Upper lobe of right lung (tissue), 1 donor: ENCODE measurements around the gene LFNG. TPM values are rescaled to one million over a fixed set of nuclear protein-coding genes. Genes with fewer than 3 reads are reported as not detected.

Experiments
- ATAC-seq: fragments of 200-7000 bp; cut with Tn5 transposase; one replicate; pipeline ENCODE4 v1.9.1; 2020; ENCODE audit warnings: mild to moderate bottlenecking, moderate library complexity
- DNase-seq: peaks from one replicate; pipeline ENCODE4 v3.0.0-alpha.2; 2020
- H3K27ac ChIP-seq: fragments of 200-600 bp; one replicate; pipeline ENCODE4 v1.8.0; 2022
- H3K27me3 ChIP-seq: fragments of 200-600 bp; one replicate; pipeline ENCODE4 v1.8.0; 2022; ENCODE audit warnings: mild to moderate bottlenecking
- H3K36me3 ChIP-seq: fragments of 200-600 bp; one replicate; pipeline ENCODE4 v1.8.0; 2022
- H3K4me1 ChIP-seq: fragments of 200-600 bp; one replicate; pipeline ENCODE4 v1.8.0; 2022
- H3K4me3 ChIP-seq: fragments of 200-600 bp; one replicate; pipeline ENCODE4 v1.8.0; 2022; ENCODE audit warnings: mild to moderate bottlenecking
- H3K9me3 ChIP-seq: fragments of 200-600 bp; one replicate; pipeline ENCODE4 v1.8.0; 2022
- intact Hi-C: fragments of 100-400 bp; cut with DNase I; formaldehyde crosslinking; loops from one replicate; pipeline ENCODE4 v1.11.0; 2022
- total RNA-seq: library from RNA; stranded (reverse); fragmentation: NEBNext Ultra II Directional; extraction: Animal tissue kit (Norgen Biotek cat#: 25700); gene quantifications from one replicate; pipeline ENCODE4 v1.2.1, GENCODE V29; 2021
- TF ChIP-seq, protein P1 (sequence below): fragments of 200-600 bp; IDR thresholded peaks from one replicate; pipeline ENCODE4 v1.8.0; 2022; ENCODE audit warnings: antibody characterized with exemption
- donor health status: DM: no; HTN: yes; CAD: no; lungs with severe emphysema.

LFNG gene
- total RNA-seq, 1 donor from 2014 or later: 35.4 TPM

DNA sequence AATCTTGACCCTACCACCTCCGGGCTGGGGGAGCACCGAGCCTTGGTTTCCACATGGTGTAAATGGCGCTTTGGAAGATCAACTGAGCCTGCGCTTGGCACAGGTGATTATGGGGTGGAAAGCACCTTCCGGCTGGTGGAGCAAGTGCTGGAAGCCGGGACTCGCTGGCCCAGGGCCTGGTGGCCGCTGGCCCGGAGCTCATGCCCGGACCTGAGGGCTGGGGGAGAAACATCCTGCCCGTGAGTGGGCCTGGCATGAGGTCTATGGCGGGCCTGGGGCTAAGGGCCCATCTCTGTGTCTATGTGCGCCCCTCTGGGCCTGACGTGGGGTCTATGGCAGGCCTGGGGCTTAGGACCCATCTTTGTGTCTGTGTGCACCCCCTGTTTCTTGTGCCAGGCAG is 14.2 kb upstream of the LFNG start:
- Histone ChIP-seq H3K4me3 (no peak overlapping the region), H3K27me3 (no peaks in the 10 kb centered on the region), H3K36me3 (no peaks in the 10 kb centered on the region), H3K27ac (no peak overlapping the region), H3K4me1 (peaks cover 28% of the 10 kb centered on the region), H3K9me3 (no peaks in the 10 kb centered on the region)
- TF ChIP-seq, protein P1, sequence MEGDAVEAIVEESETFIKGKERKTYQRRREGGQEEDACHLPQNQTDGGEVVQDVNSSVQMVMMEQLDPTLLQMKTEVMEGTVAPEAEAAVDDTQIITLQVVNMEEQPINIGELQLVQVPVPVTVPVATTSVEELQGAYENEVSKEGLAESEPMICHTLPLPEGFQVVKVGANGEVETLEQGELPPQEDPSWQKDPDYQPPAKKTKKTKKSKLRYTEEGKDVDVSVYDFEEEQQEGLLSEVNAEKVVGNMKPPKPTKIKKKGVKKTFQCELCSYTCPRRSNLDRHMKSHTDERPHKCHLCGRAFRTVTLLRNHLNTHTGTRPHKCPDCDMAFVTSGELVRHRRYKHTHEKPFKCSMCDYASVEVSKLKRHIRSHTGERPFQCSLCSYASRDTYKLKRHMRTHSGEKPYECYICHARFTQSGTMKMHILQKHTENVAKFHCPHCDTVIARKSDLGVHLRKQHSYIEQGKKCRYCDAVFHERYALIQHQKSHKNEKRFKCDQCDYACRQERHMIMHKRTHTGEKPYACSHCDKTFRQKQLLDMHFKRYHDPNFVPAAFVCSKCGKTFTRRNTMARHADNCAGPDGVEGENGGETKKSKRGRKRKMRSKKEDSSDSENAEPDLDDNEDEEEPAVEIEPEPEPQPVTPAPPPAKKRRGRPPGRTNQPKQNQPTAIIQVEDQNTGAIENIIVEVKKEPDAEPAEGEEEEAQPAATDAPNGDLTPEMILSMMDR: no peak
- DNase-seq (no peak), ATAC-seq (no peak)
- intact Hi-C loops: no loop called here

DNA sequence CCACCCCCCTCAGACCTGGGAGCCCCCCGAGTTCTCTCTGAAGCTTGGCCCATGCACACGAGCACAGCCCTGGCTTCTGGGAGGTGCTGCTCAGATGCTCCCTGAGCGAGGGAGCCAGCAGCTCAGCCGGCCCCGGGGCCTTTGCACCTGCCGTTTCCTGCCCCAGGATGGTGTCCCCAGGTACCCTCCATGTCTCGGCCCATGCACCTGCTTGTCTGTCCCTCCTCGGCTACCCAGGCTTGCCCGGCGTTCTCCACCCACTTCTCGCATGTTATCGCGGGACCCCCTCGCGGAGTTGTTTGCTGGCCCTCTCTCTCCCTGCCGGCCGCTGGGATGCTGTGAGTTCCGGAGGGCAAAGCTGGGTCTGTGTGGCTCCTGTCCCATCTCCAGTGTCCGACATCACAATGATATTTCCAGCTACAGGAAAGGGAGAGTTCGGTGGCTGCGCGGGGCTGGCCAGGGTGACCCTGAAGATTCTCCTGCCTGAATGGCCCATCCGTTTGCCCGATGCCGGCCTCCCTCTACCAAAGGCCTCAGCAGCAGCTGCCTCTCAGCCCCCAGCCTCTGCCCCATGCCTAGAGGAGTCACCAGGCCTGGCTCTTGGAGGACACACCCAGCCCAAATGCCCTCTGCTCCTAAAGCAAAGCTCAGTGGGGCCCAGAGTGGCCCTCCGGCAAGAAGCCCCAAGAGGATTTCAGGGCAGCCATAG is 12.2 kb upstream of the LFNG start:
- H3K9me3 ChIP-seq: no peaks in the 10 kb centered on the region
- no peak overlapping the region for H3K27ac ChIP-seq
- H3K36me3 ChIP-seq: no peaks in the 10 kb centered on the region
- ATAC-seq (no peak), DNase-seq (no peak)
- H3K4me1 ChIP-seq: peaks cover 47% of the 10 kb centered on the region
- TF ChIP-seq, protein P1: no peak
- H3K4me3 ChIP-seq: no peak overlapping the region
- no peaks in the 10 kb centered on the region for H3K27me3 ChIP-seq
- intact Hi-C loops: no loop called here

DNA sequence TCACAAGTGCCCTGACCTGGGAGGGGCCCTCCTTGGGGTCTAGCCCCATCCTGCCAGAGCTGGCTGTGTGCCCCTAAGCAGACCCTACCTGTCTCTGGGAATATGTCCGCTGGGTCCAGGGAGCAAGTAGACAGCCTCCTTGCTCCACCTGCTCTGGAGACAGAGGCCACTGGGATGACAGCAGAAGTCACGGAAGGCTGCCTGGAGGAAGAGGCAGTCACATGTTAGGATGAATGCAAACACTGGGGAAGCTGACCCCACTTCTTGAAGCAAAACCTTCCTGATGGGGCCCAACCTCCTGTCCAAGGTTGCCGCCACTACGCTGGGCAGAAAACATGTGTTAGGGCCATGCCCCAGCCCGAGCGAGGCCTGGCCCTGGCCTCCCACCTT is 11.7 kb upstream of the LFNG start:
- Histone ChIP-seq H3K36me3 (no peaks in the 10 kb centered on the region), H3K4me3 (peak overlapping the region; percentile 5), H3K4me1 (peaks cover 52% of the 10 kb centered on the region), H3K27ac (peak overlapping the region; percentile 58), H3K9me3 (no peaks in the 10 kb centered on the region), H3K27me3 (no peaks in the 10 kb centered on the region)
- DNase-seq (no peak), ATAC-seq (no peak)
- intact Hi-C loops: no loop called here
- TF ChIP-seq, protein P1: no peak

GRCh38 chr7:2508327-2509215 is 11.0 kb upstream of the LFNG start:
- Histone ChIP-seq H3K27me3 (no peaks in the 10 kb centered on the region), H3K4me3 (peak overlapping the region; percentile 5), H3K27ac (peak overlapping the region; percentile 58), H3K36me3 (no peaks in the 10 kb centered on the region), H3K9me3 (no peaks in the 10 kb centered on the region), H3K4me1 (peaks cover 52% of the 10 kb centered on the region)
- DNase-seq: peak; percentile 86
- TF ChIP-seq, protein P1: no peak
- intact Hi-C loops: no loop called here
- ATAC-seq: peak; percentile 60

DNA sequence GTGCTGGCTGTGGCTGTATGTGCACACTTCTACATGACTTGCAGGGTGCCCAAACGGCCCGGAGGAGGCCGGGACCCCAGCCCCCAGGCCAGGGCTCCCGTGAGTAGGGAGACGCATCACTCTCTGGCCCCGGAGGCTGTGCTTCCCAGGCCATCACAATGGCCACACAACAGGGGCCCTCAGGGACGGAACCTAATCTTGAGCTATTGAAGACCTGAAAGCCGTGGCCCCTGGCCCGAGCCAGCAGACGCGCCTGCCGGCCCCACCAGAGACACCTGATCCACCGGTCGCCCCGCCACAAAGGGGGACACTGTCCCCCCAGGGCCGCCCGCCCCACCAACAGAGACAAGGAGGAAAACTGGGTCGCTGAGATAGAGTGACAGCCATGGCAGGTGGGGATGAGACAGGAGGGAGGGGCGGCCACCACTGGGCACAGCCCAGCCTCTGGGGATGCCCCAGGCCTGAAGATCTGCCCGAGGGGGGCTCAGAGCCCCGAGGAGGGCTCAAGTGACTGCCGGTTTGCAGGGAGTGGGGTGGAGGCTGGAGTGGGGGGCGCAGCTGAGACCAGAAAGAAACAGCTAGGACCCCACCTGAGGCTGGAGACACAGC is 10.2 kb upstream of the LFNG start:
- Histone ChIP-seq H3K27me3 (no peaks in the 10 kb centered on the region), H3K36me3 (no peaks in the 10 kb centered on the region), H3K9me3 (no peaks in the 10 kb centered on the region), H3K27ac (no peak overlapping the region), H3K4me1 (peaks cover 52% of the 10 kb centered on the region), H3K4me3 (no peak overlapping the region)
- ATAC-seq (no peak), DNase-seq (no peak)
- TF ChIP-seq, protein P1: no peak
- intact Hi-C loops: no loop called here
